Measurements from ENCODE around the gene ANKRD65.

- TF ChIP-seq CTCF (IDR thresholded peaks at IDR 0.05) (no peak), POLR2AphosphoS5 (IDR thresholded peaks at IDR 0.05) (no peak), POLR2A (IDR thresholded peaks at IDR 0.05) (no peak)
Measured at GRCh38 chr1:1440262-1441001, 19.4 kb upstream of the ANKRD65 start.
